Omental fat pad (tissue), 4 donors: Measurements from ENCODE around the gene XPO6. TPM values are rescaled to one million over a fixed set of nuclear protein-coding genes. Genes with fewer than 3 reads are reported as not detected.
A peak's percentile ranks its signal among the peaks of the same experiment; 100 is the strongest.

Experiments
- ATAC-seq: fragments of 150-250 bp; one replicate; pipeline ENCODE4 v1.9.1; 2016; ENCODE audit warnings: mild to moderate bottlenecking, moderate library complexity; ENCODE audit not compliant: low FRiP score
- DNase-seq: peaks from one replicate; pipeline ENCODE4 v3.0.0-alpha.2; 2019; ENCODE audit warnings: low spot score
- CTCF ChIP-seq, 3 donors: fragments of 450-650 bp; IDR thresholded peaks; one replicate each; pipeline ENCODE4 v1.5.1; 2016 to 2017; ENCODE audit warnings: antibody characterized with exemption in 3 of 3, mild to moderate bottlenecking in 3 of 3, moderate library complexity in 2 of 3
- total RNA-seq, 4 donors: library from RNA; depleted of rRNA; stranded (reverse); fragments of >200 nt; gene quantifications; one replicate each; pipeline ENCODE4 v1.1.0, GENCODE V29; 2016

Gene XPO6
- total RNA-seq, 4 donors from 2014 or later, result 59.5 to 162 (median 118) TPM

- DNase-seq, result no peak
- no peak for ATAC-seq
- no peak for TF ChIP-seq CTCF (IDR thresholded peaks at IDR 0.05)
Measured at GRCh38 chr16:28183484-28183883, 28.3 kb downstream of the XPO6 start.

GRCh38 chr16:28182801-28183200, 29.0 kb downstream of the XPO6 start:
- DNase-seq (no peak), ATAC-seq (no peak)
- TF ChIP-seq CTCF (IDR thresholded peaks at IDR 0.05), result no peak

GRCh38 chr16:28182183-28182582, 29.6 kb downstream of the XPO6 start:
- no peak for TF ChIP-seq CTCF (IDR thresholded peaks at IDR 0.05)
- ATAC-seq (no peak), DNase-seq (no peak)

- TF ChIP-seq CTCF (IDR thresholded peaks at IDR 0.05), result no peak
- ATAC-seq (peak; percentile 87), DNase-seq (no peak)
Measured at GRCh38 chr16:28181515-28181914, 30.2 kb downstream of the XPO6 start.

GRCh38 chr16:28180655-28181460, 30.9 kb downstream of the XPO6 start:
- TF ChIP-seq CTCF (IDR thresholded peaks at IDR 0.05), result no peak
- ATAC-seq, result peak; percentile 12
- no peak for DNase-seq

GRCh38 chr16:28179354-28179753, 32.4 kb downstream of the XPO6 start:
- ATAC-seq (no peak), DNase-seq (no peak)
- TF ChIP-seq CTCF (IDR thresholded peaks at IDR 0.05), result no peak

GRCh38 chr16:28175715-28176114, 36.0 kb downstream of the XPO6 start:
- ATAC-seq, result no peak
- TF ChIP-seq CTCF (IDR thresholded peaks at IDR 0.05), result no peak
- DNase-seq, result no peak
